ENCODE results near the gene PCYOX1L.
"Not testable (repeated sequence)": the region's sequence is repeated elsewhere in the genome, so short reads cannot be mapped to it uniquely, and the experiment has no call there.

PCYOX1L gene

GRCh38 chr5:149387081-149387631, 29.3 kb downstream of the PCYOX1L start:
- no peak for DNase-seq (ENCODE audit: low read depth in 2 of 2)

- no peak for DNase-seq (ENCODE audit: low read depth in 2 of 2)
Observed at GRCh38 chr5:149387982-149388381, 30.1 kb downstream of the PCYOX1L start.

GRCh38 chr5:149388498-149389190, 30.8 kb downstream of the PCYOX1L start:
- no peak for DNase-seq (ENCODE audit: low read depth in 2 of 2)

GRCh38 chr5:149389552-149390495, 32.0 kb downstream of the PCYOX1L start:
- DNase-seq (ENCODE audit: low read depth in 2 of 2), result no peak

GRCh38 chr5:149391076-149391475, 33.2 kb downstream of the PCYOX1L start:
- not testable (repeated sequence) for DNase-seq (ENCODE audit: low read depth in 2 of 2)

- no peak for DNase-seq (ENCODE audit: low read depth in 2 of 2)
Observed at GRCh38 chr5:149391524-149391923, 33.7 kb downstream of the PCYOX1L start.

- DNase-seq (ENCODE audit: low read depth in 2 of 2), result no peak
Observed at GRCh38 chr5:149392718-149393117, 34.9 kb downstream of the PCYOX1L start.

- not testable (repeated sequence) for DNase-seq (ENCODE audit: low read depth in 2 of 2)
Observed at GRCh38 chr5:149394996-149395395, 37.1 kb downstream of the PCYOX1L start.

GRCh38 chr5:149397530-149397929, 39.7 kb downstream of the PCYOX1L start:
- DNase-seq (ENCODE audit: low read depth in 2 of 2), result no peak

GRCh38 chr5:149398747-149399266, 41.0 kb downstream of the PCYOX1L start:
- not testable (repeated sequence) for DNase-seq (ENCODE audit: low read depth in 2 of 2)

- no peak for DNase-seq (ENCODE audit: low read depth in 2 of 2)
Observed at GRCh38 chr5:149399775-149400174, 41.9 kb downstream of the PCYOX1L start.

GRCh38 chr5:149400304-149400703, 42.5 kb downstream of the PCYOX1L start:
- no peak for DNase-seq (ENCODE audit: low read depth in 2 of 2)

GRCh38 chr5:149401051-149401450, 43.2 kb downstream of the PCYOX1L start:
- no peak for DNase-seq (ENCODE audit: low read depth in 2 of 2)

GRCh38 chr5:149402291-149402690, 44.4 kb downstream of the PCYOX1L start:
- no peak for DNase-seq (ENCODE audit: low read depth in 2 of 2)

GRCh38 chr5:149403923-149404745, 46.3 kb downstream of the PCYOX1L start:
- no peak for DNase-seq (ENCODE audit: low read depth in 2 of 2)

GRCh38 chr5:149404746-149405549, 47.1 kb downstream of the PCYOX1L start:
- no peak for DNase-seq (ENCODE audit: low read depth in 2 of 2)

- no peak for DNase-seq (ENCODE audit: low read depth in 2 of 2)
Observed at GRCh38 chr5:149405550-149406202, 47.8 kb downstream of the PCYOX1L start.

- no peak for DNase-seq (ENCODE audit: low read depth in 2 of 2)
Observed at GRCh38 chr5:149406203-149406978, 48.5 kb downstream of the PCYOX1L start.

- no peak for DNase-seq (ENCODE audit: low read depth in 2 of 2)
Observed at GRCh38 chr5:149406979-149407306, 49.1 kb downstream of the PCYOX1L start.
